Measurements from ENCODE around the gene POU3F1. TPM values are rescaled to one million over a fixed set of nuclear protein-coding genes. Genes with fewer than 3 reads are reported as not detected.
"Not testable (repeated sequence)": the region's sequence is repeated elsewhere in the genome, so short reads cannot be mapped to it uniquely, and the experiment has no call there.

POU3F1 gene
- total RNA-seq, 1 donor, result 0.10 TPM

DNA sequence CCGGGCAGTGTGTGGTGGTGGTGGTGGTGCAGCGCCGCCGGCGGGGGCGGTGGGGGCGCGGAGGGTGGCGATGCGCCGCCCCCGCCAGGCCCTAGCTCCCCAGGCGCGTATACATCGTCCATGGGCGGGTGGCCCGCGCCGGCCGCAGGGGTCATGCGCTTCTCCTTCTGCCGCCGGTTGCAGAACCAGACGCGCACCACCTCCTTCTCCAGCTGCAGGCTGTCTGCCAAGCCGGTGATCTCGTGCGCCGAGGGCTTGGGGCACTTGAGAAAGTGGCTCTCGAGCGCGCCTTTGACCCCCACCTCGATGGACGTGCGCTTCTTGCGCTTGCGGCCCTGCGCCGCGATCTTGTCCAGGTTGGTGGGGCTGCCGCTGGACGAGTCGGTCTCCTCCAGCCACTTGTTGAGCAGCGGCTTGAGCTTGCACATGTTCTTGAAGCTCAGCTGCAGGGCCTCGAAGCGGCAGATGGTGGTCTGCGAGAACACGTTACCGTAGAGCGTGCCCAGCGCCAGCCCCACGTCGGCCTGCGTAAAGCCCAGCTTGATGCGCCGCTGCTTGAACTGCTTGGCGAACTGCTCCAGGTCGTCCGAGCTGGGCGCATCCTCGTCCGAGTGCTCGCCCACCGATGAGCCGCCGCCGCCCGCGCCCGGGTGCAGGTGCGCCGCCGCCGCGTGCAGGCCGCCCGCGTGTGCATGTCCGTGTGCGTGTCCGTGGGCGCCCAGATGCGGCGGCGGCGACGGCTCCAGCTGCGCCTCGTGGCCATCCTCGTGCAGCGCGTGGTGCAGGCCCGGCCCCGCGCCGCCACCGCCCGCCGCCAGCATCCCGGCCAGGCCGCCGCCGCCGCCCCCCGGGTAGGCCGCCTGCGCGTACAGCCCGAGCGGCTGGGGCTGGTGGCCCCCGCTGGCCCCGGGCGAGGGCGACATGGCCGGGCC is 926 bp downstream of the POU3F1 start:
- Histone ChIP-seq H3K9me3 (ENCODE audit: low read depth, low read length) (no peaks in the 10 kb centered on the region), H3K4me3 (ENCODE audit: low read length) (no peak overlapping the region), H3K27me3 (ENCODE audit: insufficient read depth, low read length) (peaks cover 54% of the 10 kb centered on the region), H3K4me1 (ENCODE audit: insufficient read depth, low read length) (peaks cover 17% of the 10 kb centered on the region)

DNA sequence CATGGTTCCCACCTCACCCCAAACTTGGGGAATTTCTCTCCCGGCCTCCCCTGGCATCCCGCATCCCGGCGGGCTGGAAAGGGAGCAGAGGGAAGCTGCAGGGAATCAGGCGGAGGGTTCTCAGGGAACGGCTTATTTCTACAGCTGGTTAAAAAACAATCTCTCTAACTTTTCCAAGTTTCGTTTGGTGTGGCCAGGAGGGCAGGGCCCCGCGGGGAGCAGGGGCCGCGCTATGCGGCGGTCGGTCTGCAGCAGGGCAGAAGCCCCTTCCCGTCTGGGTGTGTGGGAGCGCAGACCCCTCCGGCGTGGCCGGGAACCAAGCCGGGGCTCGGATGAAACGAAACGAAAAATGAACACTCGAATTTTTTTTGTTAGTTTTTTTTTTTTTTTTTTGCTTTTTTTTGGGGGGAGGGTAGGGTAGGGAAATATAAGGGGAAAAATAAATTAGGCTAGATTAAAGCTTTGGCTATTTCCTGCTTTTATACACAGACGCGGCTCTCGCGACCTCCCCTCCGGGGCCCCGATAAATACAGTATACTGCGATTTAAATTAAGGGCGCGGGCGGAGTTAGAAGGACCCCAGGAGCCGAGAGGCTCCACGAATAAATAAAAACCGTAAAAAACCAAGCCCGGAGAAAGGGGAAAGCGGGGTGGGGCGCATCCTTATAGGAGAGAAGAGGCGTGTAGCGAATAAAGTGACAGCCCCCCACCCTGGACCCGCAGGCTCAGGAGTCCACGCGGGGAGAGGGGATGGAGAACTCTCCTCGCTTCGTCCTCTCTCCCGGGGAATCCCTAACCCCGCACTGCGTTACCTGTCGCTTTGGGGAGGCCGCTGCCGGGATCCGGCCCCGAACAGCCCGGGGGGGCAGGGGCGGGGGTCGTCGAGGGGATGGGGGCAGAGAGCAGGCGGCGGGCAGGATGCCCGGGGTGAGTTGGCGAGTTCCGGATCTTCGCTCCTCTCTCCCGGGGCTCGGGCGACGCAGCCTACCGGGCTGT is 2.1 kb downstream of the POU3F1 start:
- no peak overlapping the region for H3K4me3 ChIP-seq (ENCODE audit: low read length)
- peaks cover 57% of the 10 kb centered on the region for H3K27me3 ChIP-seq (ENCODE audit: insufficient read depth, low read length)
- H3K9me3 ChIP-seq (ENCODE audit: low read depth, low read length), result no peaks in the 10 kb centered on the region
- peaks cover 17% of the 10 kb centered on the region for H3K4me1 ChIP-seq (ENCODE audit: insufficient read depth, low read length)

DNA sequence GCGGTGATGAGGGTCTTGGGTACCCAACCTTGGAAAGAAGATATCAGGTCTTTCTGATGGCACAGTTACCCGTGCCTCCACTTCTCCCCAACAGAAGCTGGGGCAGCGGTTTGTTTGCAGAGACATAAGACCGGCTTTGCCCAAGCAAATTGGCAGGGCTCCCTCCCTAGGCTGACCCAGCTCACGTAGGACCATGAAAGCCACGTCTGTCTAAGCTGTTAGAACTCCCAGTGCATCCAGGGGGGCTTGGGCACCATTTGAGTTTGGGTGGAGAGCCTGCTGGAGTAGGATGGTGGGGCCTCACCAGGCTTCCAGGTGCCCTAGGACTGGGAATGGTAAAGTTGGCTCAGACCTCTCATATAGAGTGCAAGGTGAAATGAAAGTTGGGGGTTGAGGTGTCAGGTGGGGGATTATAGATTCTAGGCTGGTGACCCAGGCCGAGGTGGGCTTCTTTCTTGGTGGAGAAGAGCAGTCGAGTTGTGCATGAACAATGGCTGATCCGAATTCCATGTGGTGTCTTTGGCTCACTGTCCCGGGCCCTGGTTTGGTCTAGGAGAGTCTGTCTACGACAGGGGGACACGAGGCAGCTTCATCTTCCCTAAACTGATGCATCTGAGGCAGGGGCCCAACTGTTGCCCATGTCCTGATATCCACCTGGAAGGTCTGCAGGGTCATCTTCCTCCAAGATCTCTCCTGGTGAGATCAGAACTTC is 3.4 kb downstream of the POU3F1 start:
- Histone ChIP-seq H3K4me1 (ENCODE audit: insufficient read depth, low read length) (peaks cover 17% of the 10 kb centered on the region), H3K9me3 (ENCODE audit: low read depth, low read length) (no peaks in the 10 kb centered on the region), H3K27me3 (ENCODE audit: insufficient read depth, low read length) (peaks cover 53% of the 10 kb centered on the region), H3K4me3 (ENCODE audit: low read length) (no peak overlapping the region)

DNA sequence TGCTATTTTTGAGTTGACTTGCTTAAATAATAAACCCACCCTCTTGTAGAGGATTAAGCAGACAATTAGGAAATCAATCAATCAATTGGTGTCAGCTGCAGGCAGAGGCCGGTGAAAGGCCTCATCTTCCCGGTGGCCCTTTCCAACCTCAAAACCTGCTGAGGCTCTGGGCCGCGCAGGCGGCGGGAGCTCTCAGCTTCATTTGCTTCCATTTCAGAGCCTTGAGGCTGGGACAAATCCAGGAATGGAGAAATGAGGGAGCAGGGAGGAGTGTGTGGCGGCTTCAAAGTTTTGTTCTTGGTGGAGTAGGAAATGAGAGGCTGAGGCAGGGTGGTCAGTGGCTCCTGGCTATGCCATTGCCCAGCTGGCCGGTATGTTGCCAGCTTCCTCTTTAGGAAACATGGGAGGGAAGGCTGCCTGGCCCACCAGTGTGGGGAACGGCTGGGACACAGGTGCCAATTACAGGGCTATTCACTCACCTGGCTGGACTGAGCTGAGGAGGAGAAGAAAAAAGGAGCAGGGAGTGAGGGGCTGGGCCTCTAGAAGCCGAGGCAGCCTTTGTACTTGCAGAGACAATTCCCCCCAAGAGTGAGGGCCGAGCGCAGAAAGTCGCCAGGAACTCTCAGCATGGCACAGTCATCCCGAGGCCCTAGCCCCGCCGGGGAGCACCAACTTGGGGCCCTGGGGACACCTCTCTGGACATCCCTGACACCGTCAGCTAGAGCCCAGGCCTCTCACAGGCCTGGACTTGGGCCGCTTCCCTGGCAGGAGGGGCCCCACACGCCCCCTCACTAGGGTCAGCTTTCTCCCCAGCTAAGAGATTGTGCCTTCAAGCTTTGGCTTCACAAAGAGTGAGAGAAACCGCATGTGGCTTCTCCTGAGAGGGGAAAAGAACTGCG is 4.4 kb downstream of the POU3F1 start:
- Histone ChIP-seq H3K4me1 (ENCODE audit: insufficient read depth, low read length) (peaks cover 17% of the 10 kb centered on the region), H3K4me3 (ENCODE audit: low read length) (no peak overlapping the region), H3K27me3 (ENCODE audit: insufficient read depth, low read length) (peaks cover 45% of the 10 kb centered on the region)

DNA sequence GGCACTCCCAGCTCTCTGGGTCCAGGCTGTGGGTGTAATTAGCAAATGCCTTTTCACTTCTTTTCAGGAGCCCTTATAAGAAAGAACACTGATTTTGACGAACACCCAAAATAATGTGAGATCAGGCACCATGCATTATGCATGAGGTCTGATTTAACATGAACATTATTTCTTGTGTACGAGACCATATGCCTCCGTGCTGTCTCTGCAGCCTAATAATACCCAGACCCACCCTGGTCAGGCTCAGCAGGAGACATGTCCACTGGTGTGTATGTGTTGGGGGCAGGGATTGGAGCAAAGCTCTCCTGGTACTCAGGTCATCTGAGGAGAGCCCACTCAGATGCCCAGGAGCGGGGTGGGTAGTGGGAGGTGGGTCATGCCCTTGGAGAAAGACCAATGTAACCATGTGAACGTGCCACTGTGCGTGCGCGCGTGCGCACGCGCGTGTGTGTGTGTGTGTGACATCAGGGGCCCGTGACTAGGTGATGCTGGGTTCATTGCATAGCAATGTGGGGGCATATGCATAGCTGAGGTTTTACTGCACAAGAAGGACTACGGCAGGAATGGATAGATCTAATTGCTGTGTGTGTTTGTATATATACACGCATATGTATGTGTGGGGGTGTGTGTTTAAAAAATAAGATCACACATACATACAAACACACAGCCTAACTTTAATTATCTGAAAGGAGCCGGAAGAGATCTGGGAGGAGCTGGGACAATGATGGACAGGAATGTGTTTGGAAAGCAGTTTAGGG is 7.1 kb downstream of the POU3F1 start:
- H3K9me3 ChIP-seq (ENCODE audit: low read depth, low read length), result no peaks in the 10 kb centered on the region
- H3K4me1 ChIP-seq (ENCODE audit: insufficient read depth, low read length), result peaks cover 6% of the 10 kb centered on the region
- H3K4me3 ChIP-seq (ENCODE audit: low read length), result no peak overlapping the region
- peaks cover 38% of the 10 kb centered on the region for H3K27me3 ChIP-seq (ENCODE audit: insufficient read depth, low read length)

More for the DNA sequence above, 4.4 kb downstream of the POU3F1 start:
- H3K9me3 ChIP-seq (ENCODE audit: low read depth, low read length), result no peaks in the 10 kb centered on the region

DNA sequence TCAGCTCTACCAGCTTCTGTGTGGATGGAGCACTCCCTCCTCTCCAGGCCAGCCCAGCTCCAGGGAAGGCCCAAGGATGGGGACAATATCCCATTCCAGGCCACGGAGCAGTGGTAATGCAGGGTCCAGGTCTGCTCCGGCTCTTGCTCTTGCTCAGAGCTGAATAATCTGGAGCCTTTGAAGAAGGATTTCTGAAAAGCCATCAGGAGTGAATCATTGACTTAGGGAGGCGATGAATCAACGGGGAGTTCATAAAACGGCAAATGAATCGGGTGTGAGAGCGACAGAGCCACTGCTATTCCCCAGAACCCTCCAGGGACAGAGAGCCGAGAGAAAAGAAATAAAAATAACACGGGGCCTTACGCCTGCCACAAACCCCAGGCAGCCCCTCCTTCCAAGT is 7.7 kb downstream of the POU3F1 start:
- Histone ChIP-seq H3K4me1 (ENCODE audit: insufficient read depth, low read length) (no peaks in the 10 kb centered on the region), H3K27me3 (ENCODE audit: insufficient read depth, low read length) (peaks cover 31% of the 10 kb centered on the region), H3K9me3 (ENCODE audit: low read depth, low read length) (no peaks in the 10 kb centered on the region), H3K4me3 (ENCODE audit: low read length) (no peak overlapping the region)

DNA sequence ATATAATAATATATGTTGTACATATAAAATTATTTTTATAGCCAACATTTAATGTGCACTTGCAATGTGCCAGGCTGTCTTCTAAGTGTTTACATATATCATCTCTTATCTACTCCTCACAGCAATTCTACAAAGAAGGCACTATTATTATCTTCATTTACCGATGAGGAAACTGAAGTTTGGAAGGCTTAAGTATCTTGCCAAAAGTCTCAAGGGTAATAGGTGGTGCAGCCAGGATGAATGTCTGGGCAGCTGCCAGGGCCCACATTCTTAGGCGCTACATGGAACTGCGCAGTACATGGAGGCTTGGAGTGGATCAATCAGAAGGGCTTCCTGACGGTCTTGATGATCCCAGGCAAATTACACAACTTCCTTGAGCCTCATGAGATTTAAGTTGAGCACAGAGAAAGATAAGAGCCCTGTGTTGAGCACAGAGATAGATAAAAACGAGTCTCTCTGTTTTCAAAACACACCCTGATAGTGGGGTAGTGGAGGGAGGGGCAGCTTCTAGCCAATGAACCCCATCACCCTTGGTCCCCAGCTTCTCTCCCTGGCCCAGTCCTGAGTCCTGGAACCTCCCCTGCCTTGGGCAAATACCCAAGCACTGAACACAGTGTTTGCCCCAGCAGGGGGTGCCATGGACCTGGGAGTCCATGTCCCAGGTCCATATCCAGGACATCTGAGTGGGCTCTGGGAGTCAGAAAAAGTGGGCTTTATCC is 9.2 kb downstream of the POU3F1 start:
- H3K27me3 ChIP-seq (ENCODE audit: insufficient read depth, low read length), result peaks cover 17% of the 10 kb centered on the region
- no peaks in the 10 kb centered on the region for H3K9me3 ChIP-seq (ENCODE audit: low read depth, low read length)
- H3K4me1 ChIP-seq (ENCODE audit: insufficient read depth, low read length), result no peaks in the 10 kb centered on the region
- no peak overlapping the region for H3K4me3 ChIP-seq (ENCODE audit: low read length)

DNA sequence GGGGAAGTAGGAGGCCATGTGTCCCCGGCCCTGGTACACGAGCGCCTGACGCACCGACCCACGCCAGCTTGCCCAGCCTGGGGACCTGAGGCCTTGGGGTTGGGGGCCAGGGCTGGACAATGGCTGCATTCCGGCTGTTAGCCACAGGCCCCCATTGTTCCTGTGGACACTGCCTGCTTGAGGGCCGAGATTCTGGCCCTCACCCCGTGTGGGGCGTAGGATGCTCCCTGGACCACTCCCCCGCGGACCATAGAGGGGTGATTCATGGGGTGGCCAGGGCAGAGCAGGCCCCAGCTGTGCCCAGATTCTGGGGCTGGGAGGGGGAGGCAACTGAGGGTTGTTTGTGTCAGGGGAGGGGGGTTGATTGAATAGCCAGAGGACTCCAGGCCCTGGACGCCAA is 11.7 kb downstream of the POU3F1 start:
- Histone ChIP-seq H3K27me3 (ENCODE audit: insufficient read depth, low read length) (no peaks in the 10 kb centered on the region), H3K9me3 (ENCODE audit: low read depth, low read length) (no peaks in the 10 kb centered on the region), H3K4me1 (ENCODE audit: insufficient read depth, low read length) (peaks cover 10% of the 10 kb centered on the region), H3K4me3 (ENCODE audit: low read length) (no peak overlapping the region)

DNA sequence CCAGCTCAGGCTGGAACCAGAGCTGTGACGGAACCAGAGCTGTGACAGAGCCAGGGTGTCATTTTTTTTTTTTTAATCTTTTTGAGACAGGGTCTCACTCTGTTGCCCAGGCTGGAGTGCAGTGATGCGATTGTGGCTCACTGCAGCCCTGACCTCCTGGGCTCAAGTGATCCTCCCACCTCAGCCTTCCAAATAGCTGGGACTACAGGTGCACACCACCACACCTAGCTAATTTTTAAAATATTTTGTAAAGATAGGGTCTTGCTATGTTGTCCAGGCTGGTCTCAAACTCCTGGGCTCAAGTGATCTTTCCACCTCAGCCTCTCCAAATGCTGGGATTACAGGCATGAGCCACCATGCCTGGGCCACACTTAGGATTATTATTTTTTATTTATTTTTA is 13.6 kb downstream of the POU3F1 start:
- H3K27me3 ChIP-seq (ENCODE audit: insufficient read depth, low read length); H3K4me3 ChIP-seq (ENCODE audit: low read length); H3K9me3 ChIP-seq (ENCODE audit: low read depth, low read length): not testable (repeated sequence)
- peaks cover 23% of the 10 kb centered on the region for H3K4me1 ChIP-seq (ENCODE audit: insufficient read depth, low read length)

DNA sequence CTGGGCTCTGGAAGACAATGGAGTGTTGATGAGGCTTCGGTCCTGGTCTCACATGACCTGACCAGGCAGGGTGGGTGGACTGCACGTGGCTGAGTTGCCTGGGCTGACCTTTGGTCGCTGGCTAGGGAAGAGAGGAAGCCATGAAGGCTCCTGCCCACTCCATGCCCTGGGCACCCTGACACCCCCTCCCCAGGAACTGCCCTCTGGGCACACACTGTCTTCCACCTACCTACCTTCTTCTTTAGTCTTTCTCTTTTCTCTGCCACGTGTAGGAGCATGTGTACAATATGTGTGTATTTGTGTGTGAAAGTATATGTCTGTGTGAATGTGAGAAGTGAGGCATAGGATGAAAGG is 15.1 kb downstream of the POU3F1 start:
- H3K9me3 ChIP-seq (ENCODE audit: low read depth, low read length), result no peaks in the 10 kb centered on the region
- H3K4me3 ChIP-seq (ENCODE audit: low read length), result no peak overlapping the region
- H3K27me3 ChIP-seq (ENCODE audit: insufficient read depth, low read length), result no peaks in the 10 kb centered on the region
- peaks cover 23% of the 10 kb centered on the region for H3K4me1 ChIP-seq (ENCODE audit: insufficient read depth, low read length)

DNA sequence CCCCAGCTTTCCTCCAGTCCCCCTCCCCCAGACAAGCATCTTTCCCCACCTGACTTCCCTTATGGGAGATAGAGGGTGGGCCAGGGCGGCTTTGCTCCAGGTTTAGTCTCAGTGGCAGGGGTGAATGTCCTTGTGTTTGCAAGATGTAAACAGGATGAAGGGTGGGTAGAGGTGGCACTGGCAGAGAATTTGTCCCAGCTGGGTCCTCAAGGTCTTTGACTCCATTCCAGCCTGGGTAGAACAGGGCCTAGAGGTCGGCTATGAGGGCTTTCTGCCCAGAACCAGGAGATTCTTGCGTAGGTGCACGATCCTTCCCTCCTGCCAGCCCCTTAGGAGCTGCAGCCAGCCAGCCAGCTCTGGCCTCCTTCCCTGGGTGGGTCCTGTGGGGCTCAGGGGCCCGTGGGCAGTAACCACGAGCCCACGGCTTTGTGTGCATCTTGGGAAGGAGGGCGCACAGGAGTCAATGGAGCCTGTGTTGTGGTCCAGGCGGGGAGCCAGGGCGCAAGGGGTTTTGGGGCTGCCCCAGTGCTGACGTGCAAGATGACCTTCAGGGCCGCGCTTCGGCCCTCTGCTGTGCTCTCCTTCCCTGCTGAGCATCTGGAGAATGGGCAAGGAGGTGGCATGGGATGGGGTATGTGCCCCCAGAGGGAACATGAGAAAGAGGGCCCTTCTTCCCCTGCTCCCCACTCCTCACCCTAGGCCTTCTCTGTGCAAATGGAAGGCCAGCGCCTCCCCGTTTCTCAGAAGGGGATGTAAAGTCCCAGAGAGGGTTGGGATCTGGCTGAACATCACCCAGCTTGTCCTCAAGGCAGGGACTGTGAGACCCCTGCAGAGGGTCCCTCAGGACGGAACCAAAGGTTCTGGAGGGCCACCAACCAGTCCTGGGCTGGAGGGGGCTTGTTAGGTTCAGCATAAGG is 15.7 kb downstream of the POU3F1 start:
- no peak overlapping the region for H3K4me3 ChIP-seq (ENCODE audit: low read length)
- H3K4me1 ChIP-seq (ENCODE audit: insufficient read depth, low read length), result peaks cover 23% of the 10 kb centered on the region
- H3K9me3 ChIP-seq (ENCODE audit: low read depth, low read length), result no peaks in the 10 kb centered on the region
- H3K27me3 ChIP-seq (ENCODE audit: insufficient read depth, low read length), result no peaks in the 10 kb centered on the region
